HG02840 (cell line): ENCODE results near the gene SAMD4A.

Experiments used
- ATAC-seq: cut with Tn5 transposase; IDR thresholded peaks from one replicate; pipeline ENCODE4 v1.9.1; 2021; ENCODE audit warnings: mild to moderate bottlenecking, moderate library complexity, moderate number of reproducible peaks; ENCODE audit not compliant: unreplicated experiment, low FRiP score

SAMD4A gene

GRCh38 chr14:54698966-54699530, 132.1 kb downstream of the SAMD4A start:
- ATAC-seq, result no peak

- no peak for ATAC-seq
These were observed 132.8 kb downstream of the SAMD4A start for GRCh38 chr14:54699735-54700134.

GRCh38 chr14:54700717-54701116, 133.8 kb downstream of the SAMD4A start:
- ATAC-seq, result no peak

GRCh38 chr14:54702014-54702491, 135.1 kb downstream of the SAMD4A start:
- ATAC-seq, result no peak

GRCh38 chr14:54702492-54702891, 135.6 kb downstream of the SAMD4A start:
- ATAC-seq, result no peak

GRCh38 chr14:54703082-54703481, 136.2 kb downstream of the SAMD4A start:
- no peak for ATAC-seq

GRCh38 chr14:54703724-54704123, 136.8 kb downstream of the SAMD4A start:
- ATAC-seq, result no peak

- ATAC-seq, result no peak
These were observed 137.8 kb downstream of the SAMD4A start for GRCh38 chr14:54704768-54705167.

GRCh38 chr14:54706769-54707168, 139.8 kb downstream of the SAMD4A start:
- no peak for ATAC-seq

GRCh38 chr14:54708161-54708560, 141.2 kb downstream of the SAMD4A start:
- no peak for ATAC-seq

GRCh38 chr14:54708982-54709381, 142.1 kb downstream of the SAMD4A start:
- ATAC-seq, result no peak

GRCh38 chr14:54709444-54709843, 142.5 kb downstream of the SAMD4A start:
- no peak for ATAC-seq

GRCh38 chr14:54709867-54710266, 142.9 kb downstream of the SAMD4A start:
- ATAC-seq, result no peak

GRCh38 chr14:54711312-54711711, 144.4 kb downstream of the SAMD4A start:
- no peak for ATAC-seq

GRCh38 chr14:54711812-54712464, 145.0 kb downstream of the SAMD4A start:
- ATAC-seq, result no peak

GRCh38 chr14:54712465-54713200, 145.7 kb downstream of the SAMD4A start:
- no peak for ATAC-seq

GRCh38 chr14:54713379-54713778, 146.5 kb downstream of the SAMD4A start:
- no peak for ATAC-seq

- no peak for ATAC-seq
These were observed 148.3 kb downstream of the SAMD4A start for GRCh38 chr14:54715239-54715638.

- no peak for ATAC-seq
These were observed 148.9 kb downstream of the SAMD4A start for GRCh38 chr14:54715811-54716210.

- no peak for ATAC-seq
These were observed 149.9 kb downstream of the SAMD4A start for GRCh38 chr14:54716862-54717261.

- ATAC-seq, result no peak
These were observed 151.1 kb downstream of the SAMD4A start for GRCh38 chr14:54718046-54718445.

- ATAC-seq, result no peak
These were observed 152.5 kb downstream of the SAMD4A start for GRCh38 chr14:54719406-54719805.
